Gastroesophageal sphincter (tissue), 3 donors: Measurements from ENCODE around the gene LRRFIP2.

Source experiments
- CTCF ChIP-seq, 4 experiments: fragments of 200-600 bp in 2 of 4; fragments of 450-650 bp in 2 of 4; sonication (generic) in 1 of 4; IDR thresholded peaks; one replicate each; pipeline ENCODE4 v1.5.1; 2017 to 2019; ENCODE audit warnings: antibody characterized with exemption in 4 of 4, mild to moderate bottlenecking in 2 of 4, moderate library complexity in 2 of 4
- POLR2AphosphoS5 ChIP-seq: sonication (generic); formaldehyde crosslinking; IDR thresholded peaks from one replicate; pipeline ENCODE4 v1.6.1; 2017; ENCODE audit warnings: antibody characterized with exemption

DNA sequence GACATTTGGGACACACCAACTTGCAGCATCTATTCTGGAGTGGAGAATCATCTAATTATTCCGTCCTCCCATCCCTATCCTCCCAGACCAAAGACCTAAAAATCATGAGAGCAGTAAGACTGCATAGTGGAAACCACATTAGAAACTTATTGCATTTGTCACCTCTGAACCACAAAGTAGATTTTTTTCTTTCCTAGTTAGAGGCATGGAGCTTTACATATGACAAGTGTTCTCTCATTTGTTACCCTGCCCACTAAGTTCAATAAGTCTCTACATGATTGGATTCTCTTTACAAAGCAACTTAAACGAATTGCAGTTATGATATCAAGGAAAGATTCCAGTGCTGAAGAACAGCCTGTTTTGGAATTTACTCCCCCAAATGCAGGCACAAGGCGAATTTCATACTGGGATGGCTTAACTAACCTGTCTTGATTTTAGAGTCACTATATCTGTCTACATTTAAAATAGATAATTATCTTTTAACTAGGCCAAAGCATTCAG lies 42.3 kb upstream of the LRRFIP2 start:
- TF ChIP-seq POLR2AphosphoS5, result no peak
- TF ChIP-seq CTCF (IDR thresholded peaks at IDR 0.05), result no peak
